GM12875 (cell line): ENCODE results near the gene DNAH8.

Experiments
- H3K4me3 ChIP-seq: one replicate; pipeline ENCODE4 v1.5.1; 2011; ENCODE audit warnings: low read depth, low read length, control low read depth
- CTCF ChIP-seq: IDR thresholded peaks from 2 replicates; pipeline ENCODE4 v1.5.1; 2011; ENCODE audit warnings: low read depth, mild to moderate bottlenecking, control low read depth, inconsistent platforms, low read length, moderate library complexity, borderline replicate concordance; ENCODE audit not compliant: insufficient read depth

The DNAH8 gene

GRCh38 chr6:38984723-38985122 is 269.6 kb downstream of the DNAH8 start:
- no peak for TF ChIP-seq CTCF
- no peak overlapping the region for H3K4me3 ChIP-seq

- no peak overlapping the region for H3K4me3 ChIP-seq
- TF ChIP-seq CTCF: no peak
Measured at GRCh38 chr6:38985839-38986238, 270.7 kb downstream of the DNAH8 start.

- H3K4me3 ChIP-seq: no peak overlapping the region
- no peak for TF ChIP-seq CTCF
Measured at GRCh38 chr6:38987503-38987902, 272.4 kb downstream of the DNAH8 start.

- H3K4me3 ChIP-seq: no peak overlapping the region
- no peak for TF ChIP-seq CTCF
Measured at GRCh38 chr6:38988736-38989449, 273.8 kb downstream of the DNAH8 start.

GRCh38 chr6:38990475-38990874 is 275.4 kb downstream of the DNAH8 start:
- TF ChIP-seq CTCF: no peak
- no peak overlapping the region for H3K4me3 ChIP-seq

GRCh38 chr6:38996676-38997075 is 281.6 kb downstream of the DNAH8 start:
- H3K4me3 ChIP-seq: no peak overlapping the region
- no peak for TF ChIP-seq CTCF

- peak; percentile 70 for TF ChIP-seq CTCF
Measured at GRCh38 chr6:38997128-38997761, 282.1 kb downstream of the DNAH8 start.

More at GRCh38 chr6:38997128-38997761, 282.1 kb downstream of the DNAH8 start:
- H3K4me3 ChIP-seq: no peak overlapping the region
